DOHH2 (cell line): ENCODE data around the gene TRAF1.

Experiments
- H3F3A ChIP-seq: fragments of 200-600 bp; sonication (generic), shearing (Covaris generic); 2 replicates; pipeline ENCODE4 v1.6.0; 2016; ENCODE audit warnings: antibody characterized with exemption, mild to moderate bottlenecking; ENCODE audit not compliant: control insufficient read depth, insufficient read depth
- H3K27ac ChIP-seq: fragments of 200-600 bp; sonication (generic); 2 replicates; pipeline ENCODE4 v1.5.1; 2014; ENCODE audit warnings: low read depth, mild to moderate bottlenecking, low read length, moderate library complexity
- H3K27me3 ChIP-seq: fragments of 200-600 bp; sonication (generic); 2 replicates; pipeline ENCODE4 v1.6.1; 2014; ENCODE audit warnings: mild to moderate bottlenecking, low read length, mixed read lengths; ENCODE audit not compliant: control insufficient read depth
- H3K36me3 ChIP-seq: fragments of 200-600 bp; sonication (generic); 2 replicates; pipeline ENCODE4 v1.6.1; 2014; ENCODE audit warnings: mild to moderate bottlenecking, low read length, moderate library complexity, mixed read lengths; ENCODE audit not compliant: control insufficient read depth
- H3K4me1 ChIP-seq: fragments of 200-600 bp; sonication (generic); 2 replicates; pipeline ENCODE4 v1.6.1; 2014; ENCODE audit warnings: mild to moderate bottlenecking, low read length, mixed read lengths; ENCODE audit not compliant: control insufficient read depth
- H3K4me2 ChIP-seq: fragments of 200-600 bp; sonication (generic); 2 replicates; pipeline ENCODE4 v1.6.0; 2014; ENCODE audit warnings: mild to moderate bottlenecking, low read length, moderate library complexity
- H3K4me3 ChIP-seq: fragments of 200-600 bp; sonication (generic); 2 replicates; pipeline ENCODE4 v1.5.1; 2014; ENCODE audit warnings: mild to moderate bottlenecking, low read length, mixed read lengths
- H3K79me2 ChIP-seq: fragments of 200-600 bp; sonication (generic); 2 replicates; pipeline ENCODE4 v1.6.1; 2014; ENCODE audit warnings: mild to moderate bottlenecking, low read length, mixed read lengths; ENCODE audit not compliant: control insufficient read depth
- H3K9me2 ChIP-seq: fragments of 200-600 bp; sonication (generic); replicated peaks from 2 replicates; pipeline ENCODE4 v1.6.1; 2014; ENCODE audit warnings: mild to moderate bottlenecking, low read length, mixed read lengths; ENCODE audit not compliant: control insufficient read depth
- H3K9me3 ChIP-seq: fragments of 200-600 bp; sonication (generic); 2 replicates; pipeline ENCODE4 v1.6.1; 2014; ENCODE audit warnings: antibody characterized with exemption, low read length, mixed read lengths; ENCODE audit not compliant: control insufficient read depth, insufficient read depth
- H4K20me1 ChIP-seq: fragments of 200-600 bp; sonication (generic); 2 replicates; pipeline ENCODE4 v1.6.0; 2014; ENCODE audit warnings: low read depth, mild to moderate bottlenecking, antibody characterized with exemption, low read length, moderate library complexity; ENCODE audit not compliant: control insufficient read depth, insufficient read depth
- CTCF ChIP-seq: fragments of 200-600 bp; sonication (generic); IDR thresholded peaks from one replicate; pipeline ENCODE4 v1.5.1; 2014; ENCODE audit warnings: antibody characterized with exemption, mild to moderate bottlenecking, low read depth, low read length; ENCODE audit not compliant: poor library complexity, severe bottlenecking
- EZH2phosphoT487 ChIP-seq: fragments of 200-600 bp; sonication (generic); IDR thresholded peaks from 2 replicates; pipeline ENCODE4 v1.6.1; 2017; ENCODE audit warnings: borderline replicate concordance, mild to moderate bottlenecking, antibody characterized with exemption, low read length, moderate library complexity, mixed read lengths

The TRAF1 gene

DNA sequence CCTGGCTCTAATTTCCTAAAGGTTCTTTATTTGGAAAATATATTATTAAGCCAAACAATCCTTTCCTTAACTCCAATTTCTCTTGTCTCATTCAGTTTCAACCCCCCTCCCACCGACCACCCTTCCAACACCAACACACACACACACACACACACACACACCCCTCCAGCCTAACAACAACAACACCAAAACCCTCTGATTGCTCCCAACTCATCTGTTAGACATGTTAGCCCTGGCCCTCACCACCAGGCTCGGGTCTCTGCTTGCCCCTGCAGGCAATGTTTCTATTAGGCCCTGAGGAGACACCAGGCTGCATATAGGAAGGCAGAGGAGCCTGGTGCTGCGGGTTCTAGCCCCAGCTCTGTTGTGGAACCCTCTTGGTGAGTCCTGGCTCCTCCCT lies 18.4 kb upstream of the TRAF1 start:
- TF ChIP-seq EZH2phosphoT487 (no peak), CTCF (no peak)
- Histone ChIP-seq H3K4me1 (peaks cover 23% of the 10 kb centered on the region), H3K79me2 (no peaks in the 10 kb centered on the region), H3K4me3 (no peak overlapping the region), H3K27ac (peak overlapping the region; percentile 70), H3K4me2 (peak overlapping the region; percentile 40; the same call in 1 of the 2 replicates), H3K9me2 (no peaks in the 10 kb centered on the region), H3K9me3 (no peaks in the 10 kb centered on the region), H3K27me3 (no peaks in the 10 kb centered on the region), H4K20me1 (no peaks in the 10 kb centered on the region), H3K36me3 (no peaks in the 10 kb centered on the region), H3F3A (peaks cover 3% of the 10 kb centered on the region; the same call in 1 of the 2 replicates)

DNA sequence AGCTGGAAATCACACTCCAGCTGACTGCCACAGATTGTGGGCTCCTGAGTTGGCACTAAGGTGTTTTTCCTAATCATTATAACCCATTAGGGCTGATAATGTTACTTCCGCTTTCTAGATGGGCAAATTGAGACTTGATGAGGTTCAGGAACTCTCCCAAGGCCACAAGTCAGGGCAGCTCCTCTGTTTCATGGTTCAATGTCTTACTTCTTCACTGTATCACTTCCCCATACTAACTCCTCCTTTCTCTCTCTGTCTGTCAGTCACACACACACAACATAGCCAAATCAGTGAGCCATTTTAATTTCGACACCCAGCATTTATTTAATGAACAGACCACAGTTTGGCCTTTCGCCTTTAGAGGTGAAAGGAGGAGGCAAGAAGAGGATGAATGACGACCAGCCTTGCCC lies 17.8 kb upstream of the TRAF1 start:
- Histone ChIP-seq H3K9me3 (no peaks in the 10 kb centered on the region), H3K79me2 (no peaks in the 10 kb centered on the region), H3F3A (peaks cover 3% of the 10 kb centered on the region; the same call in 1 of the 2 replicates), H3K9me2 (no peaks in the 10 kb centered on the region), H3K27me3 (no peaks in the 10 kb centered on the region), H3K36me3 (no peaks in the 10 kb centered on the region), H4K20me1 (no peaks in the 10 kb centered on the region), H3K27ac (peak overlapping the region; percentile 70), H3K4me2 (peak overlapping the region; percentile 40), H3K4me1 (peaks cover 26% of the 10 kb centered on the region), H3K4me3 (no peak overlapping the region; the same call in 1 of the 2 replicates)
- TF ChIP-seq CTCF (no peak), EZH2phosphoT487 (no peak)

GRCh38 chr9:120942186-120943001 lies 15.8 kb upstream of the TRAF1 start:
- peaks cover 3% of the 10 kb centered on the region; the same call in 1 of the 2 replicates for H3F3A ChIP-seq
- no peak overlapping the region for H3K4me3 ChIP-seq
- no peaks in the 10 kb centered on the region for H3K79me2 ChIP-seq
- H3K27me3 ChIP-seq: no peaks in the 10 kb centered on the region
- no peaks in the 10 kb centered on the region for H3K9me2 ChIP-seq
- no peaks in the 10 kb centered on the region for H3K9me3 ChIP-seq
- TF ChIP-seq EZH2phosphoT487 (no peak), CTCF (no peak)
- H3K36me3 ChIP-seq: no peaks in the 10 kb centered on the region
- no peaks in the 10 kb centered on the region for H4K20me1 ChIP-seq
- H3K4me1 ChIP-seq: peaks cover 33% of the 10 kb centered on the region
- H3K27ac ChIP-seq: no peak overlapping the region
- no peak overlapping the region for H3K4me2 ChIP-seq
